Left ventricle myocardium inferior (tissue), 1 donor: ENCODE results near the gene ZMPSTE24. TPM values are rescaled to one million over a fixed set of nuclear protein-coding genes. Genes with fewer than 3 reads are reported as not detected.
"Not testable (repeated sequence)": the region's sequence is repeated elsewhere in the genome, so short reads cannot be mapped to it uniquely, and the experiment has no call there.

Source experiments
- DNase-seq: peaks from one replicate; pipeline ENCODE4 v3.0.0-alpha.2; 2020
- H3K27ac ChIP-seq: fragments of 200-600 bp; replicated peaks from 2 replicates; pipeline ENCODE4 v1.8.0; 2021
- H3K27me3 ChIP-seq: fragments of 200-600 bp; 2 replicates; pipeline ENCODE4 v1.8.0; 2021; ENCODE audit warnings: low read depth
- H3K36me3 ChIP-seq: fragments of 200-600 bp; 2 replicates; pipeline ENCODE4 v1.8.0; 2021
- H3K4me1 ChIP-seq: fragments of 200-600 bp; 2 replicates; pipeline ENCODE4 v1.8.0; 2021
- H3K4me3 ChIP-seq: fragments of 200-600 bp; 2 replicates; pipeline ENCODE4 v1.8.0; 2021; ENCODE audit warnings: mild to moderate bottlenecking, moderate library complexity
- H3K9me3 ChIP-seq: fragments of 200-600 bp; replicated peaks from 2 replicates; pipeline ENCODE4 v1.8.0; 2021
- intact Hi-C: fragments of 100-400 bp; cut with micrococcal nuclease; formaldehyde crosslinking; loops from one replicate; pipeline ENCODE4 v1.11.0; 2022
- total RNA-seq: library from RNA; stranded (reverse); fragmentation: NEBNext Ultra II Directional; extraction: Animal tissue kit (Norgen Biotek cat#: 25700); gene quantifications from one replicate; pipeline ENCODE4 v1.2.1, GENCODE V29; 2021
- TF ChIP-seq, protein P1 (sequence below): fragments of 200-600 bp; IDR thresholded peaks from 2 replicates; pipeline ENCODE4 v1.8.0; 2021; ENCODE audit warnings: antibody characterized with exemption, mild to moderate bottlenecking, borderline replicate concordance
- donor health status: DM: no; HTN: yes; CAD: no; lungs with severe emphysema.

ZMPSTE24 gene
- total RNA-seq, 1 donor from 2014 or later = 33.8 TPM

DNA sequence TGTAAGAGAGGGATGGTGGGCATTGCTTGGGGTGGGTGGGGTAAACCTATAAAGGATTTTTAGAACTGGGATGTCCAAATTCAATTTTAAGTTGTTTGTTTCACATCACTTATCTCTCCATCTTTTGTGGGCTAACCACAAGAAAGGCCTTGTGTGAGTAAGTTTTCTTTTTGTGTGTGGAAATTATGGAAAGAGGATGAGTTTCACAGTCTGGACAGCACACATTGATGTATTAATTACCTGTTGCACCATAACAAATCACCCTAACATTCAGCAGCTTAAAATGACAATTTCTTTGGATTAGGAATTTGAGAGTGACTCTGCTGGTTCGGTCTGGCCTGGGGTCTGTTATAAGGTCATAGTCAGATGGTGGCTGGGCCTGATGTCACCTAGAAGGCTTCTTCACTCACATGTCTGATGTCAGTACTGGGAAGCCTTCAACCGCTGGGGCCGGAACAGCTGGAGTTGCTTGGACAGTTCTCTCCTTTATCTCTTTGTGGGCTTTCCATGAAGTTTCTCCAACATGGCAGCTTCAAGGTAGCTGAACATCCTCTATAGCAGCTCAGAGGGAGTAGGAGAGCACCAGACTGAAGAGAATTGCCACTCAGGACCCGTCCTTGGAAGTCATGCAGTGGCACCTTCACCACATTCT is 61.1 kb downstream of the ZMPSTE24 start:
- Histone ChIP-seq H3K9me3 (no peaks in the 10 kb centered on the region), H3K4me3 (no peak overlapping the region), H3K4me1 (peaks cover 28% of the 10 kb centered on the region), H3K36me3 (no peaks in the 10 kb centered on the region), H3K27me3 (peaks cover 65% of the 10 kb centered on the region), H3K27ac (no peak overlapping the region)
- no peak for DNase-seq
- intact Hi-C loops = no loop called here
- TF ChIP-seq, protein P1, sequence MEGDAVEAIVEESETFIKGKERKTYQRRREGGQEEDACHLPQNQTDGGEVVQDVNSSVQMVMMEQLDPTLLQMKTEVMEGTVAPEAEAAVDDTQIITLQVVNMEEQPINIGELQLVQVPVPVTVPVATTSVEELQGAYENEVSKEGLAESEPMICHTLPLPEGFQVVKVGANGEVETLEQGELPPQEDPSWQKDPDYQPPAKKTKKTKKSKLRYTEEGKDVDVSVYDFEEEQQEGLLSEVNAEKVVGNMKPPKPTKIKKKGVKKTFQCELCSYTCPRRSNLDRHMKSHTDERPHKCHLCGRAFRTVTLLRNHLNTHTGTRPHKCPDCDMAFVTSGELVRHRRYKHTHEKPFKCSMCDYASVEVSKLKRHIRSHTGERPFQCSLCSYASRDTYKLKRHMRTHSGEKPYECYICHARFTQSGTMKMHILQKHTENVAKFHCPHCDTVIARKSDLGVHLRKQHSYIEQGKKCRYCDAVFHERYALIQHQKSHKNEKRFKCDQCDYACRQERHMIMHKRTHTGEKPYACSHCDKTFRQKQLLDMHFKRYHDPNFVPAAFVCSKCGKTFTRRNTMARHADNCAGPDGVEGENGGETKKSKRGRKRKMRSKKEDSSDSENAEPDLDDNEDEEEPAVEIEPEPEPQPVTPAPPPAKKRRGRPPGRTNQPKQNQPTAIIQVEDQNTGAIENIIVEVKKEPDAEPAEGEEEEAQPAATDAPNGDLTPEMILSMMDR = no peak

DNA sequence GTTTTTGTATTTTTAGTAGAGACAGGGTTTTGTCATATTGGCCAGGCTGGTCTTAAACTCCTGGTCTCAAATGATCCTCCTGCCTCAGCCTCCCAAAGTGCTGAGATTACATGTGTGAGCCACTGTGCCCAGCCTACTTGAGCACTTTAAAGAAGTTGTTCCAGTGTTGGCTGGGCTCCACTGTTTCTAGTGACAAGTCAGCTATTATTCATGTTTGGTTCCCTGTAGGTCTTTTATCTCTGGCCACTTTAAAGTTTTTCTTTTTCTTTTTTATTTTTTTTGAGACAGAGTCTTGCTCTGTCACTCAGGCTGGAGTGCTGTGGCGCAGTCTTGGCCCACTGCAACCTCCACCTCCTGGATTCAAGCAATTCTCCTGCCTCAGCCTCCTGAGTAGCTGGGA is 73.4 kb downstream of the ZMPSTE24 start:
- peaks cover 14% of the 10 kb centered on the region for H3K9me3 ChIP-seq
- H3K36me3 ChIP-seq, intact Hi-C loops, H3K4me3 ChIP-seq, DNase-seq, H3K27ac ChIP-seq, H3K4me1 ChIP-seq: not testable (repeated sequence)
- peaks cover 25% of the 10 kb centered on the region for H3K27me3 ChIP-seq

DNA sequence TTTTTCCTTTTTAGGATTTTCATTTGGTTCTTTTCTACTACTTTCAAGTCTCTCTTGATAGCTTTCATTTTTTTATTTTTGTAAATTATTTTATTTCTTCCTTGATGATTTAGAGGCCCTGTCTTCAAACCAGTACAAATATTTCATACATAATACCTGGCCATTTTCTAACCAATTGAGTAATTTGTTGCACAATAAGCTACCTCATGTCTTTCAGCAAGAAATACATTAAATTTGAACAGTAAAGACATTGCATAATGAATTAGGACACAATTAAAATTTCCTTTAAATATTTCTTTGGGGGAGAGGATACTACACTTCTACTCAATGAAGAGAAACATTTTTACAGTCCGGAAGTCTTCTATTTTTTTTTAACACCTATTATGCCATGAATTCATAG is 74.7 kb downstream of the ZMPSTE24 start:
- intact Hi-C loops = no loop called here
- no peak overlapping the region for H3K27ac ChIP-seq
- TF ChIP-seq, protein P1 = no peak

DNA sequence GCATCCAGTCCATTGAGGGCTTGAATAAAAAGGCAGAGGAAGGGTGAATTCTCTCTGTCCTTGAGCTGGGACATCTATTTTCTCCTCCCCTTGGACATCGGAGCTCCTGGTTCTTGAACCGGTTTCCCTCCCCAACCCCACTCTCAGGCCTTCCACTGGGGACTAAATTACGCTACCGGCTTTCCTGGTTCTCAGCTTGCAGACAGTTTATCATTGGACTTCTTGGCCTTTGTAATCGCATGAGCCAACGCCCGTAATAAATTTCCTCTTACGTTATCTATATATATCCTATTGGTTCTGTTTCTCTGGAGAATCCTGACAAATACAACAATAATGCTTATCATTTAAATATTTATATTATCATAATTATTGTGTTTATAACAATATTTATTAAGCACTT is 79.4 kb downstream of the ZMPSTE24 start:
- no peak overlapping the region for H3K27ac ChIP-seq
- TF ChIP-seq, protein P1 = no peak
- intact Hi-C loops = no loop called here
- peaks cover 73% of the 10 kb centered on the region for H3K27me3 ChIP-seq
- no peak overlapping the region for H3K4me3 ChIP-seq
- peaks cover 4% of the 10 kb centered on the region for H3K9me3 ChIP-seq
- H3K36me3 ChIP-seq = no peaks in the 10 kb centered on the region
- DNase-seq = no peak
- H3K4me1 ChIP-seq = no peaks in the 10 kb centered on the region

More for the DNA sequence above, 74.7 kb downstream of the ZMPSTE24 start:
- H3K9me3 ChIP-seq = peaks cover 1% of the 10 kb centered on the region
- no peaks in the 10 kb centered on the region for H3K4me1 ChIP-seq
- no peaks in the 10 kb centered on the region for H3K36me3 ChIP-seq
- DNase-seq = no peak
- no peak overlapping the region for H3K4me3 ChIP-seq
- peaks cover 38% of the 10 kb centered on the region for H3K27me3 ChIP-seq

DNA sequence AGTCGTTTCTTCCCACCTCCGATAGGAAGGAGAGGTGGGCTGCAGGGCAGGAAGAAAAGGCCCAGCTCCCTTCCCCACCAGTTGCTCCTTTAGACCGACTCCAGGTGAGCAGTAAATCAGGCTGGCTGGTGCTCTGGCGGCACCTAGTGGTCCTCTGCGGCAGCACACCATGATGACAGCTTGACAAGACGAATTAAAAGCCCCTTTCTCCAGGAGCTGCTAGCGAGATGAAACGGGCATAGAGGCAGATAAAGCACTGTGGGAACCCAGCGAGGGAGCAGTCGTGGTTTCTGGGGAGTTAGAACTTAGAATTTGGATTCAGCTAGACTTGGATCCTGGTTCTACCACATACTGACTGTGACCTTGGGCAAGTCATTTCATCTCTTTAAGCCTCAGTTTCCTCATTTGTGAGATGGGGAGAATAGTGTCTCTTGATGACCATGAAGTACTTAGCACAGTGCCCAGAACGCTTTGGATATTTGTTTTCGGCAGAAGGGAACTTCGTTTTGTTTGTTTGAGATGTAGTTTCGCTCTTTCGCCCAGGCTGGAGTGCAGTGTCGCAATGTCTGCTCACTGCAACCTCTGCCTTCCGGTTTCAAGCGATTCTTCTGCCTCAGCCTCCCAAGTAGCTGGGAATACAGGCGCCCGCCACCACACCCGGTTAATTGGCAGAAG is 80.8 kb downstream of the ZMPSTE24 start:
- Histone ChIP-seq H3K4me1 (no peaks in the 10 kb centered on the region), H3K27me3 (peaks cover 80% of the 10 kb centered on the region), H3K36me3 (no peaks in the 10 kb centered on the region), H3K27ac (no peak overlapping the region), H3K4me3 (no peak overlapping the region), H3K9me3 (peaks cover 4% of the 10 kb centered on the region)
- intact Hi-C loops = no loop called here
- DNase-seq = peak; percentile 77
- TF ChIP-seq, protein P1 = peak; percentile 98
